ENCODE results near the gene ELANE.

DNA sequence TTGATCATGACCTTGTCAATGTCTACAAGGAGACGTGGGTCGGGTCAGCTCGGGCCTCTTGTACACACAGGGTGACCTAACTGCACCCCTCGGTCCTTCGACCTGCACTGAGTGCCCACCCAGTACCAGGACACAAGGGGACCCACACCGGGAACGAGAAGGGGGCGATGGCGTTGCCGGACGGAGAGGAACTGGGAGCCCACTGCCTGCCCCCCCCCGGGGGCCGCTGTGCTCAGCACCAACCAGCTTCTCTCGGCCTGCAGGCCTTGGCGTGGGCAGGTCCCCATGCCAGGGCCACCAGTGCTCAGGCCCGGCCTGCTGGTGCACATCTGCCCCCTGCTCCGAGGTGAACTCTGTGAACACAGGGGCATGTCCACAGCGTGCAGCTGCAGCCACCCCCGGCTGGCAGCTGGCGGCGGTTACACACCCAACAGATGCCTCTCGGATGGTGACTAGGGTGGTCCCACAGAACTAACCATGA is 21.5 kb downstream of the ELANE start:
- TF ChIP-seq GATA2 (IDR thresholded peaks at IDR 0.05; ENCODE audit: low read depth, low read length) (no peak), GATA3 (IDR thresholded peaks at IDR 0.05; ENCODE audit: low read depth, low read length) (no peak)
